Umbilical cord (tissue), 2 donors: ENCODE results near the gene PLPPR3. TPM values are rescaled to one million over a fixed set of nuclear protein-coding genes. Genes with fewer than 3 reads are reported as not detected.
"Not testable (repeated sequence)": the region's sequence is repeated elsewhere in the genome, so short reads cannot be mapped to it uniquely, and the experiment has no call there.

ENCODE experiments used
- DNase-seq: peaks from one replicate; pipeline ENCODE4 v3.0.0-alpha.2; 2015; ENCODE audit warnings: low spot score
- total RNA-seq: library from RNA; depleted of rRNA; stranded (reverse); fragments of >200 nt; gene quantifications from one replicate; pipeline ENCODE4 v1.2.3, GENCODE V29; 2014; ENCODE audit warnings: low replicate concordance; ENCODE audit not compliant: insufficient read depth

Gene PLPPR3
- total RNA-seq, 1 donor from 2014 or later, result not detected

DNA sequence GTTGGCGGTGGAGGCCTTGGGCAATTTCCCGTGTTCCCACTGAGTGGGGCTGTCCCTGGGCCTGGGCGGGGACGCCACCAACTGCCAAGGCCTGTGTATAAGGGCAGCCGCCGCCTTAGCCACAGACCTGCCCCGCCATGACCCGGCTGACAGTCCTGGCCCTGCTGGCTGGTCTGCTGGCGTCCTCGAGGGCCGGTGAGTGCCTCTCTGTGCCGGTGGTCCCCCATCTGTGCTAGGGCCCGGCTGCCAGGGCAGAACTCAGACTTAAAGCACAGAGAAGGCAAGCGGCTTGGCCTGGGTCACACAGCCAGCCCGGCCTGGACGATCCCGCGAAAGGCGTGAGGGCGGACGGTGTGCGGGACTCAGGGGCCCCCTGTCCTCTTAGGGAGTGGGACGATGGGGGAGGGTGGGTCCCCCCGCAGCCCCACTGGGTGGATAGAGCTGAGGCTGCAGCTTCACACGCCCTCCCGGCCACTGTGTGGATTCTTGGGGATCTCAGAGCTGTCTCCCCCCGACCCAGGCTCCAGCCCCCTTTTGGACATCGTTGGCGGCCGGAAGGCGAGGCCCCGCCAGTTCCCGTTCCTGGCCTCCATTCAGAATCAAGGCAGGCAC lies 6.1 kb upstream of the PLPPR3 start, which contains the start of gene AZU1:
Gene AZU1, plus strand, starts transcription at position 128 of the 612 bp plus-strand sequence. Its CDS starts 10 bp downstream, at position 138.
- no peak for DNase-seq

DNA sequence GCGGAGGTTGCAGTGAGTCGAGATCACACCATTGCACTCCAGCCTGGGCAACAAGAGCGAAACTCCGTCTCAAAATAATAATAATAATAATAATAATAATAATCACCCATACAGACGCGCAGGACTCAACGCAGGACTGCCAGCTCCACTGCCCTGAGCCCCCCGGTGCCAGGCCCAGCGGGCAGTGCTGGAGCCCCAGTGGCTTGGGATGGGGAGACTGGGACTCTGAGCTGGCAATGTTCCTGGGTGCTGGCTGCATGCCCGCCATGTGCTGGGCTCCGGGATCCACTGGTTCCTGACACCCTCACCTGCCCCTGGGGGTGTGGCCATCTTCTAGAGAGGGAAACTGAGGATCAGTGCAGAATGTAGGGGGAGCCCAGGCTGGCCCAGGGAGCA lies 5.6 kb upstream of the PLPPR3 start:
- no peak for DNase-seq

DNA sequence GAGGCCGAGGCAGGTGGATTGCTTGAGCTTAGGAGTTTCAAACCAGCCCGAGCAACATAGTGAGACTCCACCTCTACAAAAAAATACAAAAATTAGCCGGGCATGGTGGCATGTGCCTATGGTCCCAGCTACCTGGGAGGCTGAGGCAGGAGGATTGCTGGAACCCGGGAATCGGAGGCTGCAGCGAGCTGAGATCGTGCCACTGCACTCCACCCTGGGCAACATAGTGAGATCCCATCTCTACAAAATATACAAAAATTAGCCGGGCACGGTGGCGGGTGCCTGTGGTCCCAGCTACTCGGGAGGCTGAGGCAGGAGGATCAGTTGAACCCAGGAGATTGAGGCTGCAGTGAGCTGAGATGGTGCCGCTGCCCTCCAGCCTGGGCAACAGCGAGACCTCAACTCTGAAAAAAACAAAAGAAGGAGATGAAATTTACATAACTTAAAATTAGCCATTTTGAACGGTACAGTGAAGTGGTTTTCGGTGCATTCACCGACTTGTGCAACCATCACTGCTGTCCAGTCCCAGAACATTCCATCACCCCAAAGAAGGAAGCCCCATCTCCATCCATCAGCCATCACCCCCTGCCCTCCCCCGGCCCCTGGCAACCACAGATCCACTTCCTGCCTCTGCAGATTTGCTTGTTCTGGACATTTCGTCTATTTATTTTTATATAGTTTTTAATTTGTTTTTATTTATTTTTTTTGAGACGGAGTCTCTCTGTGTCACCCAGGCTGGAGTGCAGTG lies 4.3 kb upstream of the PLPPR3 start:
- no peak for DNase-seq

DNA sequence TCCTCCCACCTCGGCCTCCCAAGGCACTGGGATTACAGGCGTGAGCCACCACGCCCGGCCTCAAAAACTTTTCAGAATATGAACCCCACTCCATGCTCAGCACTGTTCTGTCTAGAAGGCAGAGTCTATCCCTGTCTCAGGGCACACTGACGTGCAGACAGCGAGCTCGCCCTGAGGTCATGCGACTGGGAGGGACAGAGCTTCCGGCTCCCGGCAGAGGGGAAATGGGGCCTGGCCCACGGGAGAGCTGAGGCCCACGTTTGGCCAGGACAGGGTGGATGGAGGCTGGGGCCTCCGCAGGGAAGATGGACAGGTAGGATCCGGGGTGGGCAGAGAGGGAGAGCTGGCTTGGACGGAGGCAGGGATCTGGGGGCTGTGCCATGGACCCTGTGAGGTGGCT lies 3.1 kb upstream of the PLPPR3 start:
- no peak for DNase-seq

DNA sequence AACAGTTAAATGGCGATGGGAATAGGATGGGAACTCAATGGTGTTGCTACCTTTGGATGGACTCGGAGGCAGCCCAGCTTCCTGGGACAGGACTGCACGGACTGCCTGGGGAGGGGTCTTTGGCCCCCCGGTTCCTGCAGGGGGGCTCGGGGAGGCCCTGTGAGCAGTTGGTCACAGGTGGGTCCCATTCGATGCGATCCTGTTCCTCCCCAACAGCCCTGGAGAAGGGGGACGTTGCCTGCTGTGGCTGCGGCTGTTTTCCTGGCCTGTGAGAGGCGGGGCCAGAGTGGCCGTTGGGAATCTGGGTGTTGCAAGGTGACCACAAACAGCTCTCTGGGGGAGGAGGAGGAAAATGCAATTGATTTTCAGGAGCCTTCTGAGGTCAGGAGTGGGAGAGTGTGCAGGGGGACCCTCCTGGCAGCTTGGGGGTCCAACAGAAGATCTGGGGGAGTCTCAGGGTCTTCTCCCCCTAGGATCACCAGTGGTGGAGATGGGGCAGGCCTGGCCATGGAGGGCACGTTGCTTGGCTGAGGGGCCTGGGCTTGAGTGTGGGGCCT lies 1.9 kb upstream of the PLPPR3 start:
- DNase-seq, result no peak

GRCh38 chr19:821231-821824 lies 427 bp downstream of the PLPPR3 start:
- no peak for DNase-seq

GRCh38 chr19:820212-820611 lies 1.5 kb downstream of the PLPPR3 start:
- DNase-seq, result not testable (repeated sequence)

- DNase-seq, result no peak
These were observed 5.3 kb downstream of the PLPPR3 start for GRCh38 chr19:816500-816857.

DNA sequence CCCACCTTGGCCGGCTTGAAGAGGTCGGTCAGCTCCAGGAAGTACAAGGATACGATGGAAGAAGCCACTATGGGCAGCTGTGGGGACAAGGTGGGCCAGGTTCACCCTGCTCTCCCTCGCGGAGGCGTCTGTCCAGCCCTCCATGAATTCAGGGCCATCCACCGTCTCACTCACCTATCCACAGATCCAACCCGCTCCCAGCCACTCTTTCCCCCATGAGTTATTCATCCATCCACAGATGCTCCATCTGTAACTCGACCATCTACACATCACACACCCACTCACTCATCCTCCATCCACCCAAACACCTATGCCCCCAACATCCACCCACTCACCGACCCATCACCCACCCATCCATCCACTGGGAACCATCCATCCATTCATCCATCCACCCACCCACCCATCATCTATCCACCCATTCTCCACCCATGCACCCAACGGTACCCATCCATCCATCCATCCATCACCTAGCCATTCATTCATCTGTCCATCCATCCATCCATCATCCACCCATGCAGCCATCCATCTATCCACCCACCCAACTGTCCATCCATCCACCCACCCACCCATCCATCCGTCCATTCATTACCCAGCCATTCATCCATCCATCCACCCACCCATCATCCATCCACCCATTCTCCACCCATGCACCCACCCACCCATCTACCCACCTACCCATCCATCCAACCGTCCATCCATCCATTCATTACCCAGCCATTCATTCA lies 5.8 kb downstream of the PLPPR3 start:
- no peak for DNase-seq

- DNase-seq, result no peak
These were observed 6.5 kb downstream of the PLPPR3 start for GRCh38 chr19:815079-815774.

DNA sequence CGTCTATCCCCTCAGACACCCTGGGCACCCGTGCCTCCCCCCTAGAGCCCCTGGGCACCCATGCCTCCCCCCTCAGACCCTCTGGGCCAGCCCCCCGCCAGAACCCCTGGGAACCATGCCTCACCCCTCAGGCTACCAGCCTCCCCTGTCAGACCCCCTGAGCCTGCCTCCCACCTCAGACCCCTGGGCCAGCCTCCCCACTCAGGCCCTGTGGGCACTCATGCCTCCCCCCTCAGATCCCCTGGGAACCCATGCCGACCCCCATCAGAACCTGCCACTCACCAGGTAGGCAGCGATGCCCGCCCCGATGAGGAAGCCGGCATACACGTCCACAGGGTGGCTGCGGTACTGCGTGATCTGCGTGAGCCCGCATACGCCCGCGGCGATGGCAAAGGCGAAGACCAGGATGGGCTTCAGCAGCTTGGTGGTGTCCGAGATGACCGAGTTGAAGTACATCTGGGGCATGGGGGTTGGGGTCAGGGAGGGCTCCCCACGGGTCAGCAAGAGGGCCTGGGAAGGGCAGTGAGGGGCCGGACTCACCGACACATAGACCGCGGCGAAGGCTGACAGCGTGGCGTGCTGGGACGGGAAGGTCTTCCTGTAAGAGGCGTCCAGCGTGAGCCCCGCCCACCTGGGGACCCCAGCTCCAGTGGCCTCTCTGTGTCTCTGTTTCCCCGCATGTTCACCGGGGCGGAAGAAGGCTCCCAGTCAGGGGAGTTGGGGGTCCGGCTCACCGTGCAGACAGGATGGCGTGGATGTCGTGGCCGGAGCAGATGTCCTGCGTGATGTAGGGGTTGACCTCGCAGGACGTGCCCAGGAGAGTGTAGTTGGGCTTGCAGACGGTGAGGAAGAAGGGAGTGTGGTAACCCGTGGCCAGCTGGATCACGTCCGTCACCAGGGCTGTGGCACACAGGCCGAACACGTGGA lies 7.3 kb downstream of the PLPPR3 start:
- DNase-seq, result no peak

DNA sequence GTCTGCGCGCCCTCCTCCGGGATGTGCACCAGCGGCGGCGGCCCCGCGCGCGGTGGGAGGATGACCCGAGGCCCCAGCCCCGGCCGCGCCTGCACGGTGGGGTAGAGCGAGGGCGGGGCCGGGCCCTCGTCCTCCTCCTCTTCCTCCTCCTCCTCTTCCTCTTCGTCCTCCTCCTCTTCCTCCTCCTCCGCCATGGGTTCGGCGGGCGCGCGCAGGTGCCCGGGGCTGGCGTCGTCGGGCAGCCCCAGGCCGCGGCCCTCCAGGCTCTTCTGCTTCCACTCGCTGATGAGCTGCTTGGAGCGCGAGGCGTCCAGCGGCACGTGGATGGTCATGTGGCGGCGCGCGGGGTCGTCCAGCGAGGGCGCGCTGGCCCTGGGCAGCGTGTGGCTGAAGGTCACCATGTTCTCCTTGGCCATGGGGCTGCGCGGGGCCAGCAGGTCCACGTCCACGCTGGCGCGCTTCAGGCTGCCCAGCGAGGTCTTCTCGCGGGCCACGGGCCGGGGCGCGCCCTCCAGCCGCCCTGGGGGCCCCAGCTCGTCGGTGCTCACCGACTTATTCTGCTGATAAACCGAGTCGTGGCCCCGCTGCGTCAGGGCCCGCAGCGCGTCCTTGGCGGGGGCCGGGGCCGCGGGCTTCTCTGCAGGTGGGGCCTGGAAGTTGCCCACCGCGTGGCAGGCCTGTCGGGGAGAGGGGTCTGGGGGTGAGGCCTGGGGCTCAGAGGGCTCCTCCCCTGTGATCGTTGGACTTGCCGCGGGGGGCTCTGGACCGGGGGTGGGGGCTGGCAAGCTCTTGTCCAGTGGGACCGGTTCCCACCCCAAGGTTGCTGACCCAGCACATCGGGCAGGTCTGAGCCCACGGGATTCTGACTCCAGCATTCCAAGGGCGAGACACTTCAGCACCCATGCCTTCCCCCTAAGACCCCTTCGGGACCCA lies 8.3 kb downstream of the PLPPR3 start:
- DNase-seq, result no peak

DNA sequence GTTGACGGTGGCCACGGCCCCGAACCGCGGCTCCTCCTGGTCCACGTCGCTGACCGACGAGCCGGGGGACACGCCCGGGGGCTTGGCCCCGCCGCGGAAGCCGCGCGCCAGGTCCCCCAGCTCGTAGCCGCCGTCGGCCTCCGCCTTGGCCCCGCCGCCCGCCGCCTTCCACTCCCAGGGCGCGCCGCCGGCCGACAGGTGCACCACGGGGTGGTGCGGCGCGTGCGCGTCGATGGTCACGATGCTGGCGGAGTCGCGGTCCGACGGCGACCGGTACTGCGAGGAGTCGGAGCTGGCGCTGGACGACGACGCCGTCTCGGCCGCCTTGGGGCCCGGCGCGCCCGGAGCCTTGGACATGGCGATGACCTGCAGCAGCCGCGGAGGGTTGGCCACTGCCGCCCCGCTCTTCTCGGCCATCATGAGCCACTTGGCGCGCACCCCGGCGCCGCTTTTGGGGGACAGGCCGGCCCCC lies 9.0 kb downstream of the PLPPR3 start:
- no peak for DNase-seq

- DNase-seq, result no peak
These were observed 9.6 kb downstream of the PLPPR3 start for GRCh38 chr19:812049-812746.

GRCh38 chr19:811506-812048 lies 10.2 kb downstream of the PLPPR3 start:
- no peak for DNase-seq

DNA sequence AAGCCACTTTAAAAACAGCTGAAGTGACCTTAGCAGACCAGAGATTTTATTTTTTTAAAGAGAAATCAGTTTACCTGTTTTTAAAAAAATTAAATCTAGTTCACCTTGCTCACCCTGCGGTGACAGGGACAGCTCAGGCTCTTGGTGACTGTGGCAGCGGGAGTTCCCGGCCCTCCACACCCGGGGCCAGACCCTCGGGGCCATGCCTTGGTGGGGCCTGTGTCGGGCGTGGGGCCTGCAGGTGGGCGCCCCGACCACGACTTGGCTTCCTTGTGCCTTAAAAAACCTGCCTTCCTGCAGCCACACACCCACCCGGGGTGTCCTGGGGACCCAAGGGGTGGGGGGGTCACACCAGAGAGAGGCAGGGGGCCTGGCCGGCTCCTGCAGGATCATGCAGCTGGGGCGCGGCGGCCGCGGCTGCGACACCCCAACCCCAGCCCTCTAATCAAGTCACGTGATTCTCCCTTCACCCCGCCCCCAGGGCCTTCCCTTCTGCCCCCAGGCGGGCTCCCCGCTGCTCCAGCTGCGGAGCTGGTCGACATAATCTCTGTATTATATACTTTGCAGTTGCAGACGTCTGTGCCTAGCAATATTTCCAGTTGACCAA lies 10.8 kb downstream of the PLPPR3 start:
- no peak for DNase-seq

DNA sequence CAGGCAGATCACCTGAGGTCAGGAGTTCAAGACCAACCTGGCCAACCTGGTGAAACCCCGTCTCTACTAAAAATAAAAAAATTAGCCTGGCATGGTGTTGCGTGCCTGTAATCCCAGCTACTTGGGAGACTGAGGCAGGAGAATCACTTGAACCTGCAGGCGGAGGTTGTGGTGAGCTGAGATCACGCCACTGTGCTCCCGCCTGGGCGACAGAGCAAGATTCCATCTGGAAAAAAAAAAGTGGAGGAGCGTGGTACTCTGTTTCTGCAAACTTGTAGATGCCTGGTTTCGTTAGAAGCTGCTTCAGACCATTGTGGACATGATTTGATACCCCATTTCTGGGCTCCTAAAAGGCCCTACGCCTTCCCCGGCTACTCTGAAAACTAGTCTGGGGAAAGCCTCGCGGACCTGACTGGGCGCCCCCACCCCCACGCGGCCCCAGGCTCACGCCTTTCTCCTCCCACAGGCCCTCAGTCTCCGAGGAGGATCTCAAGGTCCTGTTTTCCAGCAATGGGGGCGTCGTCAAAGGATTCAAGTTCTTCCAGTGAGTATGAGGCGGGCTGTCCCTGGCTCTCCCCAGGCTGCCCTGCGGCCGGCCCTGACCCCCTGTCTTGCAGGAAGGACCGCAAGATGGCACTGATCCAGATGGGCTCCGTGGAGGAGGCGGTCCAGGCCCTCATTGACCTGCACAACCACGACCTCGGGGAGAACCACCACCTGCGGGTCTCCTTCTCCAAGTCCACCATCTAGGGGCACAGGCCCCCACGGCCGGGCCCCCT lies 11.5 kb downstream of the PLPPR3 start:
- DNase-seq, result no peak
